MM.1S (cell line): ENCODE results near the gene TCP11.

Source experiments
- EZH2 ChIP-seq: fragments of 300-600 bp; sonication (generic); optimal IDR thresholded peaks from 2 replicates; pipeline ENCODE3; 2017; ENCODE audit warnings: low read depth, mild to moderate bottlenecking, antibody characterized with exemption, low read length, mixed read lengths
- EZH2phosphoT487 ChIP-seq: fragments of 300-600 bp; sonication (generic); IDR thresholded peaks from 2 replicates; pipeline ENCODE4 v1.6.1; 2018; ENCODE audit warnings: antibody characterized with exemption, low read length
- TF ChIP-seq, protein P1 (sequence below): fragments of 300-600 bp; sonication (generic); IDR thresholded peaks from 2 replicates; pipeline ENCODE4 v1.5.1; 2016; ENCODE audit warnings: antibody characterized with exemption, low read length, mixed read lengths

DNA sequence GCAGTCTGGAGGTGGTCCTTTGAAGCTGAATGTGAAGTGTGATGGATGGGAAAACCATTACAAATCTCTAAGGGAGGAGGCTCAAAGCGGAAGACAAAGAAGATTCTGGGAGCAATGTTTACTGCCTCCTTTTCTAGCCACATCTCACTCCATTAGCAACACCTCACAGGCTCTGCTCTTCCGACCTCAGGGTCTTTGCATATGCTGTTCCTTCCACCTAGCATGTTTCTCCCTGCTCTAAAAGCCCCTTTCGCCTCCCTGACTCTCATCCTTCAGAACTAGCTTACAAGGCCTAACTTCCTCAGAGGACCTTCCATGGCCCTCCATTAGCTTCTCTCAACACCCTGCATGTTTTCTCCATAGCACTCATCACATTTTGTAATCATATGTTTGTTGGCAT is 4.6 kb upstream of the TCP11 start:
- TF ChIP-seq, protein P1, sequence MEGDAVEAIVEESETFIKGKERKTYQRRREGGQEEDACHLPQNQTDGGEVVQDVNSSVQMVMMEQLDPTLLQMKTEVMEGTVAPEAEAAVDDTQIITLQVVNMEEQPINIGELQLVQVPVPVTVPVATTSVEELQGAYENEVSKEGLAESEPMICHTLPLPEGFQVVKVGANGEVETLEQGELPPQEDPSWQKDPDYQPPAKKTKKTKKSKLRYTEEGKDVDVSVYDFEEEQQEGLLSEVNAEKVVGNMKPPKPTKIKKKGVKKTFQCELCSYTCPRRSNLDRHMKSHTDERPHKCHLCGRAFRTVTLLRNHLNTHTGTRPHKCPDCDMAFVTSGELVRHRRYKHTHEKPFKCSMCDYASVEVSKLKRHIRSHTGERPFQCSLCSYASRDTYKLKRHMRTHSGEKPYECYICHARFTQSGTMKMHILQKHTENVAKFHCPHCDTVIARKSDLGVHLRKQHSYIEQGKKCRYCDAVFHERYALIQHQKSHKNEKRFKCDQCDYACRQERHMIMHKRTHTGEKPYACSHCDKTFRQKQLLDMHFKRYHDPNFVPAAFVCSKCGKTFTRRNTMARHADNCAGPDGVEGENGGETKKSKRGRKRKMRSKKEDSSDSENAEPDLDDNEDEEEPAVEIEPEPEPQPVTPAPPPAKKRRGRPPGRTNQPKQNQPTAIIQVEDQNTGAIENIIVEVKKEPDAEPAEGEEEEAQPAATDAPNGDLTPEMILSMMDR = no peak
- TF ChIP-seq EZH2phosphoT487 (no peak), EZH2 (no peak)
